GM12878 (cell line): ENCODE measurements around the gene PALLD. TPM values are rescaled to one million over a fixed set of nuclear protein-coding genes. Genes with fewer than 3 reads are reported as not detected.
A peak's percentile ranks its signal among the peaks of the same experiment; 100 is the strongest.

Experiments
- ATAC-seq: fragments of 200-7000 bp; cut with Tn5 transposase; 3 replicates; pipeline ENCODE4 v1.9.1; 2020; ENCODE audit warnings: mild to moderate bottlenecking, moderate library complexity
- BruUV-seq: library from RNA; stranded (reverse); fragments of 400-500 nt; replicated peaks from 2 replicates; lab custom pipeline; 2021; lab: Mats Ljungman, UMichigan
- CTCF ChIA-PET: fragments of 300-600 bp; sonication (Branson Sonifier 250); formaldehyde crosslinking; extraction: SDS; loops from one replicate; lab custom pipeline; 2021; ENCODE audit warnings: inconsistent platforms; lab: Yijun Ruan, JAX
- POLR2A ChIA-PET: fragments of 350-600 bp; formaldehyde crosslinking; extraction: SDS; loops from one replicate; lab custom pipeline; 2021; ENCODE audit warnings: inconsistent platforms; lab: Charles Lee
- RAD21 ChIA-PET: fragments of 300-600 bp; sonication (Branson Sonifier 250); formaldehyde crosslinking; loops from one replicate; lab custom pipeline; 2023; ENCODE audit warnings: antibody characterized with exemption; ENCODE audit not compliant: unreplicated experiment; lab: Charles Lee
- SMC1A ChIA-PET: fragments of 300-600 bp; sonication (Branson Sonifier 250); formaldehyde crosslinking; loops from one replicate; lab custom pipeline; 2023; ENCODE audit not compliant: unreplicated experiment, uncharacterized antibody; lab: Charles Lee
- DNase-seq: peaks from one replicate; pipeline ENCODE4 v3.0.0-alpha.2; 2011; ENCODE audit warnings: low read depth, low spot score
- FAIRE-seq: peaks from 3 replicates; lab custom pipeline; 2011; peaks lifted over from hg19 to GRCh38; lab: Jason Lieb, UNC
- H2AFZ ChIP-seq: 2 replicates; pipeline ENCODE4 v1.6.0; 2011; ENCODE audit warnings: low read depth, low read length, control low read depth; ENCODE audit not compliant: control insufficient read depth
- H3K27ac ChIP-seq: 2 replicates; pipeline ENCODE4 v1.5.1; 2011; ENCODE audit warnings: control low read depth; ENCODE audit not compliant: control insufficient read depth, insufficient read depth
- H3K27me3 ChIP-seq, 2 experiments: replicated peaks in 1 of 2; 2 replicates each; pipeline versions ENCODE4 v1.6.0 to v1.6.1; 2011; ENCODE audit warnings: low read length in 1 of 2; ENCODE audit not compliant: control insufficient read depth in 2 of 2, insufficient read depth in 2 of 2
- H3K36me3 ChIP-seq, 2 experiments: 2 replicates each; pipeline ENCODE4 v1.5.1; 2011; ENCODE audit warnings: low read length in 1 of 2; ENCODE audit not compliant: control insufficient read depth in 2 of 2, insufficient read depth in 2 of 2
- H3K4me1 ChIP-seq: 2 replicates; pipeline ENCODE4 v1.6.1; 2011; ENCODE audit warnings: mild to moderate bottlenecking, low read length, moderate library complexity, mixed read lengths; ENCODE audit not compliant: control insufficient read depth, insufficient read depth
- H3K4me2 ChIP-seq: 2 replicates; pipeline ENCODE4 v1.6.0; 2011; ENCODE audit warnings: control low read depth; ENCODE audit not compliant: control insufficient read depth, insufficient read depth
- H3K4me3 ChIP-seq: fragments of 200-600 bp; sonication (generic); 2 replicates; pipeline ENCODE4 v1.5.1; 2016
- H3K79me2 ChIP-seq: 2 replicates; pipeline ENCODE4 v1.6.0; 2011; ENCODE audit warnings: low read length; ENCODE audit not compliant: control insufficient read depth, insufficient read depth
- H3K9ac ChIP-seq: 2 replicates; pipeline ENCODE4 v1.8.0; 2011; ENCODE audit warnings: low read length, control low read depth, mixed read lengths; ENCODE audit not compliant: control insufficient read depth, insufficient read depth
- H3K9me3 ChIP-seq: replicated peaks from 3 replicates; pipeline ENCODE4 v1.5.1; 2011; ENCODE audit warnings: mild to moderate bottlenecking, low read length; ENCODE audit not compliant: control insufficient read depth, insufficient read depth
- H4K20me1 ChIP-seq: 2 replicates; pipeline ENCODE4 v1.6.0; 2011; ENCODE audit not compliant: control insufficient read depth, insufficient read depth
- CHD2 ChIP-seq: IDR thresholded peaks from 2 replicates; pipeline ENCODE4 v1.6.1; 2011; ENCODE audit warnings: low read depth, low read length, improper control_type of control experiment, borderline replicate concordance
- CREB1 ChIP-seq: IDR thresholded peaks from 2 replicates; pipeline ENCODE4 v1.6.1; 2012; ENCODE audit warnings: low read depth, mild to moderate bottlenecking, inconsistent platforms
- EP300 ChIP-seq, 2 experiments: fragments of 150-350 bp in 1 of 2; IDR thresholded peaks; 2 replicates each; pipeline ENCODE4 v1.6.1; 2011 to 2012; ENCODE audit warnings: low read depth in 2 of 2, low read length in 2 of 2, borderline replicate concordance in 1 of 2, improper control_type of control experiment in 1 of 2, inconsistent platforms in 1 of 2; ENCODE audit not compliant: control insufficient read depth in 1 of 2
- IKZF1 ChIP-seq: fragments of 450-650 bp; conservative IDR thresholded peaks from 2 replicates; pipeline ENCODE4 v1.6.1; 2017; ENCODE audit warnings: antibody characterized with exemption, mild to moderate bottlenecking
- IKZF2 ChIP-seq, 2 experiments: fragments of 450-650 bp; IDR thresholded peaks; 2 replicates each; pipeline ENCODE4 v1.6.1; 2017; ENCODE audit warnings: mild to moderate bottlenecking in 2 of 2, moderate library complexity in 2 of 2
- IRF5 ChIP-seq: fragments of 450-650 bp; IDR thresholded peaks from 2 replicates; pipeline ENCODE4 v1.6.1; 2017; ENCODE audit warnings: borderline replicate concordance
- KAT2A ChIP-seq: conservative IDR thresholded peaks from 2 replicates; pipeline ENCODE4 v1.6.1; 2011; ENCODE audit warnings: low read depth, low read length; ENCODE audit not compliant: control insufficient read depth
- SPI1 ChIP-seq: IDR thresholded peaks from 2 replicates; pipeline ENCODE4 v1.6.1; 2011; ENCODE audit warnings: low read depth, mild to moderate bottlenecking, low read length, moderate library complexity, borderline replicate concordance; ENCODE audit not compliant: insufficient read depth
- WGBS: methylation state at CpG from one replicate; pipeline ENCODE4 v1.1.6; 2016; ENCODE audit warnings: low lambda C conversion rate; ENCODE audit not compliant: insufficient replicate concordance, insufficient coverage; ENCODE audit errors: missing lambda C conversion rate; 5-methylcytosine and 5-hydroxymethylcytosine counted together
- in situ Hi-C: fragments of 300-500 bp; cut with MboI; formaldehyde crosslinking; loops from 9 replicates; pipeline ENCODE4 v1.14.3; 2018; ENCODE audit warnings: mixed read lengths
- intact Hi-C: fragments of 100-400 bp; cut with micrococcal nuclease; formaldehyde crosslinking; loops from one replicate; pipeline ENCODE4 v1.14.2; 2022; ENCODE audit not compliant: unreplicated experiment
- polyA plus RNA-seq, 11 experiments: library from polyadenylated mRNA; depleted of rRNA in 4 of 11; unstranded in 6 of 11; stranded (reverse) in 5 of 11; fragments of >200 nt; fragmentation: Nextera tagmentation in 4 of 11; fragmentation: Illumina TruSeq in 1 of 11; extraction: Ambion mirVana in 4 of 11; extraction: Trizol in 1 of 11; gene quantifications; 1 replicate in 1 of 11; 2 replicates in 10 of 11; pipeline versions ENCODE4 v1.2.1 to v1.2.3, GENCODE V29; 2011 to 2016; ENCODE audit warnings: inconsistent platforms in 2 of 11, missing spikeins in 2 of 11, low read depth in 1 of 11
- total RNA-seq, 4 experiments: library from RNA; depleted of rRNA in 3 of 4; stranded (reverse); fragments of >200 nt in 3 of 4; fragmentation: Illumina TruSeq in 1 of 4; extraction: Trizol in 1 of 4; gene quantifications; 2 replicates each; pipeline versions ENCODE4 v1.2.1 to v1.2.3, GENCODE V29; 2013 to 2021

PALLD gene
- total and polyA plus RNA-seq, 10 of the 15 experiments (the other 5 are each of a cell fraction or from before 2014, with no cell fraction given), result 1.0 to 7.7 (median 1.7) TPM

- WGBS, result 29% methylated on average over 2 of the region's 2 CpGs
- Histone ChIP-seq H3K27ac (no peak overlapping the region), H3K4me3 (no peak overlapping the region), H3K4me1 (no peaks in the 10 kb centered on the region), H3K79me2 (no peaks in the 10 kb centered on the region), H3K36me3 (no peaks in the 10 kb centered on the region), H3K9ac (no peak overlapping the region), H4K20me1 (no peaks in the 10 kb centered on the region), H3K27me3 (no peaks in the 10 kb centered on the region), H2AFZ (no peak overlapping the region), H3K9me3 (no peaks in the 10 kb centered on the region), H3K4me2 (no peak overlapping the region)
- no peak for DNase-seq
- CTCF ChIA-PET, result interaction anchor here (0.8 to 2.6 kb wide), 4 partner anchors 11 to 207 kb away, joined by 3 to 38 read pairs (median 4); no protein-coding TSS in a partner anchor
- no TSS peak for BruUV-seq
- RAD21 ChIA-PET, result no interaction called here
- no peak for FAIRE-seq
- SMC1A ChIA-PET, result interaction anchor here (1.1 to 2.9 kb wide), 5 partner anchors 9 to 135 kb away, joined by 3 to 30 read pairs (median 5); no protein-coding TSS in a partner anchor
- intact Hi-C loops (loop anchor here (5.0 kb wide), 1 partner anchor 130 kb away; no protein-coding TSS in a partner anchor), in situ Hi-C loops (no loop called here)
- ATAC-seq, result no peak
- POLR2A ChIA-PET, result interaction anchor here (1.0 kb wide), 1 partner anchor 10 kb away, joined by 3 read pairs; no protein-coding TSS in a partner anchor
- no peak for TF ChIP-seq CHD2
- no peak for TF ChIP-seq KAT2A
- TF ChIP-seq IKZF2 (IDR thresholded peaks at IDR 0.05), result peak in 1 of 2 experiments; percentile 7; a peak in 1 of 4 replicates
These were observed 225.5 kb downstream of the PALLD start for GRCh38 chr4:168722391-168722790.

GRCh38 chr4:168723020-168723419, 226.2 kb downstream of the PALLD start:
- Histone ChIP-seq H3K9me3 (no peaks in the 10 kb centered on the region), H3K27me3 (no peaks in the 10 kb centered on the region), H3K27ac (no peak overlapping the region), H3K36me3 (no peaks in the 10 kb centered on the region), H4K20me1 (no peaks in the 10 kb centered on the region), H3K4me1 (no peaks in the 10 kb centered on the region), H3K4me3 (no peak overlapping the region), H3K4me2 (no peak overlapping the region), H3K9ac (no peak overlapping the region), H2AFZ (no peak overlapping the region), H3K79me2 (no peaks in the 10 kb centered on the region)
- ATAC-seq (peak; percentile 63), DNase-seq (no peak), FAIRE-seq (no peak)
- POLR2A ChIA-PET, result no interaction called here
- in situ Hi-C loops, result no loop called here
- SMC1A ChIA-PET, result interaction anchor here (1.4 kb wide), 1 partner anchor 12 kb away, joined by 6 read pairs; no protein-coding TSS in a partner anchor
- 3% methylated on average over 3 of the region's 3 CpGs for WGBS
- CTCF ChIA-PET, result interaction anchor here (3.2 kb wide), 1 partner anchor 11 kb away, joined by 30 read pairs; no protein-coding TSS in a partner anchor
- RAD21 ChIA-PET, result no interaction called here
- no TSS peak for BruUV-seq
- TF ChIP-seq CREB1 (no peak), IRF5 (no peak), EP300 (IDR thresholded peaks at IDR 0.05; ENCODE audit: borderline replicate concordance in 1 of 2, control insufficient read depth in 1 of 2, low read depth in 2 of 2, low read length in 2 of 2) (peak in 1 of 2 experiments; percentile 39; a peak in 1 of 4 replicates), SPI1 (peak; percentile 79; the same call in 1 of the 2 replicates), IKZF2 (IDR thresholded peaks at IDR 0.05) (peak; percentile 50 to 55; a peak in 2 of 4 replicates), IKZF1 (peak; percentile 55; the same call in 1 of the 2 replicates)
- intact Hi-C loops, result loop anchor here (5.0 kb wide), 1 partner anchor 129 kb away; no protein-coding TSS in a partner anchor
